H1 (cell line): ENCODE results near the gene VASH1. TPM values are rescaled to one million over a fixed set of nuclear protein-coding genes. Genes with fewer than 3 reads are reported as not detected.

Experiments used
- CTCF ChIA-PET: fragments of 300-600 bp; sonication (Branson Sonifier 250); formaldehyde crosslinking; loops from one replicate; lab custom pipeline; 2021; ENCODE audit not compliant: partially characterized antibody; lab: Charles Lee
- POLR2A ChIA-PET: fragments of 300-600 bp; sonication (Branson Sonifier 250); formaldehyde crosslinking; loops from one replicate; lab custom pipeline; 2021; ENCODE audit warnings: inconsistent platforms; ENCODE audit not compliant: partially characterized antibody; lab: Charles Lee
- DNase-seq, 2 experiments: peaks; one replicate each; pipeline versions ENCODE4 v3.0.0 to v3.0.0-alpha.2; 2010 to 2022; ENCODE audit warnings: low spot score in 2 of 2, low read depth in 1 of 2, mixed read lengths in 1 of 2
- FAIRE-seq: peaks from 2 replicates; lab custom pipeline; 2011; peaks lifted over from hg19 to GRCh38; lab: Jason Lieb, UNC
- H2AFZ ChIP-seq: 2 replicates; pipeline ENCODE4 v1.8.1; 2012; ENCODE audit warnings: low read length, inconsistent platforms
- H2AK5ac ChIP-seq: 2 replicates; pipeline ENCODE4 v1.6.1; 2013; ENCODE audit warnings: low read depth, low read length
- H2BK120ac ChIP-seq: replicated peaks from 2 replicates; pipeline ENCODE3; 2013; ENCODE audit warnings: low read depth, low read length, inconsistent platforms
- H2BK12ac ChIP-seq: 2 replicates; pipeline ENCODE4 v1.6.1; 2013; ENCODE audit warnings: low read depth, low read length
- H2BK15ac ChIP-seq: 2 replicates; pipeline ENCODE4 v1.6.1; 2013; ENCODE audit warnings: low read length
- H2BK20ac ChIP-seq: 2 replicates; pipeline ENCODE4 v1.6.1; 2013; ENCODE audit warnings: low read length
- H2BK5ac ChIP-seq: 2 replicates; pipeline ENCODE4 v1.6.1; 2013; ENCODE audit warnings: low read depth, low read length
- H3K14ac ChIP-seq: 2 replicates; pipeline ENCODE4 v1.6.1; 2013; ENCODE audit warnings: inconsistent platforms; ENCODE audit not compliant: insufficient read length
- H3K18ac ChIP-seq: 2 replicates; pipeline ENCODE4 v1.6.1; 2013; ENCODE audit warnings: low read length; ENCODE audit errors: extremely low read depth
- H3K23ac ChIP-seq: 2 replicates; pipeline ENCODE4 v1.6.1; 2013; ENCODE audit warnings: inconsistent platforms; ENCODE audit not compliant: insufficient read length
- H3K23me2 ChIP-seq: 2 replicates; pipeline ENCODE4 v1.6.1; 2013; ENCODE audit warnings: low read depth, low read length
- H3K27ac ChIP-seq: 2 replicates; pipeline ENCODE4 v1.6.1; 2011; ENCODE audit warnings: low read depth, low read length, inconsistent platforms
- H3K27me3 ChIP-seq, 4 experiments: replicated peaks in 1 of 4; 1 replicate in 1 of 4; 2 replicates in 3 of 4; pipeline versions ENCODE4 v1.6.1 to v1.8.1; 2011 to 2013; ENCODE audit warnings: low read length in 3 of 4, mild to moderate bottlenecking in 3 of 4, inconsistent platforms in 2 of 4, mixed read lengths in 2 of 4, moderate library complexity in 1 of 4; ENCODE audit not compliant: control insufficient read depth in 3 of 4, insufficient read depth in 3 of 4; ENCODE audit errors: extremely low read depth in 1 of 4
- H3K36me3 ChIP-seq, 4 experiments: 2 replicates each; pipeline versions ENCODE4 v1.6.1 to v1.8.1; 2011 to 2013; ENCODE audit warnings: mild to moderate bottlenecking in 4 of 4, low read length in 3 of 4, moderate library complexity in 2 of 4, control low read depth in 1 of 4, inconsistent platforms in 1 of 4; ENCODE audit not compliant: insufficient read depth in 4 of 4, control insufficient read depth in 2 of 4
- H3K4ac ChIP-seq: replicated peaks from 2 replicates; pipeline ENCODE3; 2013; ENCODE audit warnings: low read length, low read depth, mixed read lengths, inconsistent platforms; ENCODE audit not compliant: insufficient read length
- H3K4me1 ChIP-seq, 4 experiments: replicated peaks in 1 of 4; 1 replicate in 1 of 4; 2 replicates in 3 of 4; pipeline versions ENCODE4 v1.6.1 to v1.8.1; 2011 to 2013; ENCODE audit warnings: low read length in 3 of 4, inconsistent platforms in 2 of 4, mixed read lengths in 1 of 4; ENCODE audit not compliant: insufficient read depth in 4 of 4, control insufficient read depth in 3 of 4
- H3K4me2 ChIP-seq, 2 experiments: 2 replicates each; pipeline versions ENCODE4 v1.6.1 to v1.8.1; 2011 to 2013; ENCODE audit warnings: low read depth in 2 of 2, low read length in 2 of 2, control low read depth in 1 of 2, inconsistent platforms in 1 of 2, mild to moderate bottlenecking in 1 of 2; ENCODE audit not compliant: insufficient read depth in 1 of 2
- H3K4me3 ChIP-seq, 4 experiments: fragments of 200-600, 300-600 bp in 1 of 4; sonication (generic), shearing (Covaris generic), sonication (Bioruptor Twin) in 1 of 4; 2 replicates each; pipeline versions ENCODE4 v1.5.1 to v1.8.1; 2011 to 2016; ENCODE audit warnings: low read length in 4 of 4, low read depth in 3 of 4, control low read depth in 2 of 4, inconsistent platforms in 2 of 4, mild to moderate bottlenecking in 2 of 4, mixed read lengths in 1 of 4, moderate library complexity in 1 of 4; ENCODE audit not compliant: insufficient read depth in 2 of 4; ENCODE audit errors: extremely low read depth in 1 of 4
- H3K56ac ChIP-seq: replicated peaks from 2 replicates; pipeline ENCODE3; 2013; ENCODE audit warnings: low read depth, mild to moderate bottlenecking, mixed read lengths, low read length, inconsistent platforms; ENCODE audit not compliant: insufficient read length
- H3K79me1 ChIP-seq: 2 replicates; pipeline ENCODE4 v1.6.1; 2013; ENCODE audit warnings: low read depth, low read length, control low read depth
- H3K79me2 ChIP-seq, 2 experiments: 2 replicates each; pipeline versions ENCODE4 v1.6.1 to v1.8.1; 2012 to 2013; ENCODE audit warnings: low read length in 2 of 2, mild to moderate bottlenecking in 2 of 2, inconsistent platforms in 1 of 2; ENCODE audit not compliant: insufficient read depth in 2 of 2, control insufficient read depth in 1 of 2
- H3K9ac ChIP-seq, 4 experiments: replicated peaks in 1 of 4; 1 replicate in 1 of 4; 2 replicates in 3 of 4; pipeline versions ENCODE4 v1.6.1 to v1.8.1; 2011 to 2013; ENCODE audit warnings: low read depth in 3 of 4, low read length in 3 of 4, control low read depth in 2 of 4, mild to moderate bottlenecking in 2 of 4, moderate library complexity in 2 of 4, inconsistent platforms in 1 of 4; ENCODE audit errors: extremely low read depth in 1 of 4
- H3K9me3 ChIP-seq, 2 experiments: 2 replicates each; pipeline versions ENCODE4 v1.6.1 to v1.8.1; 2012 to 2013; ENCODE audit warnings: mild to moderate bottlenecking in 2 of 2, moderate library complexity in 2 of 2, control low read depth in 1 of 2, inconsistent platforms in 1 of 2, low read depth in 1 of 2, low read length in 1 of 2, mixed read lengths in 1 of 2; ENCODE audit not compliant: insufficient read depth in 2 of 2
- H4K20me1 ChIP-seq, 2 experiments: replicated peaks in 1 of 2; 2 replicates each; pipeline versions ENCODE3 to v1.8.1; 2011 to 2013; ENCODE audit warnings: inconsistent platforms in 2 of 2, low read length in 2 of 2, mild to moderate bottlenecking in 1 of 2; ENCODE audit not compliant: insufficient read depth in 2 of 2, control insufficient read depth in 1 of 2
- H4K5ac ChIP-seq: 2 replicates; pipeline ENCODE4 v1.6.1; 2013; ENCODE audit warnings: low read length, low read depth, mixed read lengths, inconsistent platforms; ENCODE audit not compliant: insufficient read length
- H4K8ac ChIP-seq: 2 replicates; pipeline ENCODE4 v1.8.0; 2013; ENCODE audit warnings: mild to moderate bottlenecking, moderate library complexity, low read length, inconsistent platforms; ENCODE audit not compliant: insufficient read depth; ENCODE audit errors: extremely low read depth
- H4K91ac ChIP-seq: replicated peaks from 2 replicates; pipeline ENCODE3; 2013; ENCODE audit warnings: low read length, mixed read lengths, inconsistent platforms; ENCODE audit not compliant: insufficient read length
- FOSL1 ChIP-seq: IDR thresholded peaks from 2 replicates; pipeline ENCODE4 v1.6.1; 2011; ENCODE audit warnings: mild to moderate bottlenecking, low read depth, low read length, moderate library complexity; ENCODE audit not compliant: insufficient read depth
- KDM1A ChIP-seq: fragments of 200-600, 300-600 bp; sonication (generic); IDR thresholded peaks from 2 replicates; pipeline ENCODE4 v1.7.1; 2016; ENCODE audit warnings: mild to moderate bottlenecking, low read length, borderline replicate concordance
- NANOG ChIP-seq: IDR thresholded peaks from 2 replicates; pipeline ENCODE4 v1.6.1; 2011; ENCODE audit warnings: low read length, low read depth, mild to moderate bottlenecking, inconsistent platforms; ENCODE audit not compliant: insufficient read depth, poor library complexity, severe bottlenecking
- NRF1 ChIP-seq: IDR thresholded peaks from 2 replicates; pipeline ENCODE4 v1.6.1; 2011; ENCODE audit warnings: mild to moderate bottlenecking, low read depth, low read length, improper control_type of control experiment
- POLR2A ChIP-seq, 2 experiments: IDR thresholded peaks; 1 replicate in 1 of 2; 2 replicates in 1 of 2; pipeline ENCODE4 v1.6.1; 2011; ENCODE audit warnings: low read depth in 2 of 2, low read length in 2 of 2, mild to moderate bottlenecking in 2 of 2; ENCODE audit errors: control extremely low read depth in 1 of 2
- RFX5 ChIP-seq: IDR thresholded peaks from 2 replicates; pipeline ENCODE4 v1.6.1; 2011; ENCODE audit warnings: low read depth, low read length, improper control_type of control experiment, borderline replicate concordance
- SIX5 ChIP-seq: IDR thresholded peaks from 2 replicates; pipeline ENCODE4 v1.6.1; 2011; ENCODE audit warnings: mild to moderate bottlenecking, low read depth, low read length
- SP2 ChIP-seq: IDR thresholded peaks from 2 replicates; pipeline ENCODE4 v1.6.1; 2012; ENCODE audit warnings: mild to moderate bottlenecking, low read length, inconsistent platforms
- SP4 ChIP-seq: IDR thresholded peaks from 2 replicates; pipeline ENCODE4 v1.6.1; 2012; ENCODE audit warnings: low read length, inconsistent platforms
- SRF ChIP-seq: IDR thresholded peaks from 2 replicates; pipeline ENCODE4 v1.6.1; 2011; ENCODE audit warnings: mild to moderate bottlenecking, low read depth, low read length, moderate library complexity
- WGBS, 2 experiments: shearing (Covaris generic) in 1 of 2; methylation state at CpG; one replicate each; pipeline versions ENCODE4 v1.1.6 to v1.1.7; 2013 to 2015; ENCODE audit warnings: low lambda C conversion rate in 2 of 2, mixed read lengths in 2 of 2, inconsistent platforms in 1 of 2, low coverage in 1 of 2, missing lambda C conversion rate in 1 of 2; ENCODE audit not compliant: insufficient replicate concordance in 2 of 2, insufficient coverage in 1 of 2, insufficient read length in 1 of 2; ENCODE audit errors: extremely low coverage in 1 of 2, missing lambda C conversion rate in 1 of 2; 5-methylcytosine and 5-hydroxymethylcytosine counted together
- polyA plus RNA-seq, 7 experiments: library from polyadenylated mRNA; depleted of rRNA in 3 of 7; stranded (reverse) in 5 of 7; unstranded in 2 of 7; fragments of >200 nt in 5 of 7; fragments of 200-250 nt in 2 of 7; gene quantifications; 1 replicate in 5 of 7; 2 replicates in 1 of 7; 4 replicates in 1 of 7; pipeline versions ENCODE4 v1.2.1 to v1.2.3, GENCODE V29; 2011 to 2013; ENCODE audit warnings: missing spikeins in 2 of 7, mixed read lengths in 2 of 7
- total RNA-seq: library from RNA; stranded (reverse); fragmentation: NEBNext Ultra II Directional; extraction: Animal tissue kit (Norgen Biotek cat#: 25700); gene quantifications from 2 replicates; pipeline ENCODE4 v1.2.1, GENCODE V29; 2021

The VASH1 gene
- total and polyA plus RNA-seq, 2 of the 8 experiments (the other 6 are each of a cell fraction or from before 2014, with no cell fraction given), result 3.1 to 6.4 TPM

- Histone ChIP-seq H3K14ac (no peak overlapping the region), H3K4me3 (no peak overlapping the region), H3K4me2 (no peak overlapping the region), H3K23me2 (no peaks in the 10 kb centered on the region), H3K4ac (no peak overlapping the region), H4K8ac (no peak overlapping the region), H3K18ac (no peak overlapping the region), H3K4me1 (no peaks in the 10 kb centered on the region), H3K23ac (no peak overlapping the region), H3K9me3 (no peaks in the 10 kb centered on the region), H3K79me2 (no peaks in the 10 kb centered on the region), H3K9ac (no peak overlapping the region), H2AFZ (no peak overlapping the region), H2BK120ac (no peak overlapping the region), H3K79me1 (no peaks in the 10 kb centered on the region), H4K5ac (no peak overlapping the region), H2BK5ac (no peak overlapping the region), H3K27ac (no peak overlapping the region), H4K91ac (no peak overlapping the region), H3K36me3 (peaks cover 4 to 35% (median 20%) of the 10 kb centered on the region in 4 experiments; a peak in 7 of 8 replicates), H2BK12ac (no peak overlapping the region), H3K56ac (no peak overlapping the region), H2AK5ac (no peak overlapping the region), H2BK20ac (no peak overlapping the region), H3K27me3 (no peaks in the 10 kb centered on the region), H4K20me1 (no peaks in the 10 kb centered on the region), H2BK15ac (no peak overlapping the region)
- 95% methylated on average over 4 of the region's 4 CpGs; no CpG with 5 or more reads in 1 of the 2 experiments for WGBS, 2 experiments
- TF ChIP-seq NANOG, result no peak
- TF ChIP-seq FOSL1, result no peak
- TF ChIP-seq RFX5, result no peak
- no peak for TF ChIP-seq SIX5
- no peak for TF ChIP-seq KDM1A
- TF ChIP-seq POLR2A (IDR thresholded peaks at IDR 0.05; ENCODE audit: control extremely low read depth in 1 of 2, low read depth in 2 of 2, low read length in 2 of 2), result no peak
- TF ChIP-seq SP2, result no peak
- no peak for TF ChIP-seq SP4
- no peak for TF ChIP-seq SRF
- no peak for TF ChIP-seq NRF1
- ChIA-PET CTCF (interaction anchor here (1.4 kb wide), 1 partner anchor 9 kb away, joined by 3 read pairs; no protein-coding TSS in a partner anchor), POLR2A (no interaction called here)
- no peak for FAIRE-seq
- no peak for DNase-seq
Measured at GRCh38 chr14:76793324-76793723, 32.1 kb downstream of the VASH1 start.
